Measurements from ENCODE around the gene FGF14.
"Not testable (repeated sequence)": the region's sequence is repeated elsewhere in the genome, so short reads cannot be mapped to it uniquely, and the experiment has no call there.

FGF14 gene

GRCh38 chr13:101841698-101842097 lies 560.1 kb downstream of the FGF14 start:
- 73% methylated on average over 1 of the region's 3 CpGs; no CpG with 5 or more reads in 1 of the 2 experiments for WGBS, 2 experiments (ENCODE audit: insufficient coverage in 2 of 2)
- Histone ChIP-seq H3K27ac (ENCODE audit: low read depth, low read length, severe bottlenecking) (no peak overlapping the region), H3K36me3 (ENCODE audit: control insufficient read depth, insufficient read depth, low read length) (no peaks in the 10 kb centered on the region), H3K9me3 (ENCODE audit: control insufficient read depth, low read length) (no peaks in the 10 kb centered on the region), H3K4me1 (ENCODE audit: control insufficient read depth, insufficient read depth, low read length, poor library complexity, severe bottlenecking) (peaks cover 6% of the 10 kb centered on the region), H3K4me3 (ENCODE audit: extremely low read depth, insufficient read depth, low read length, poor library complexity, severe bottlenecking) (no peak overlapping the region)

- WGBS, 2 experiments (ENCODE audit: insufficient coverage in 2 of 2), result 100% methylated on average over 1 of the region's 2 CpGs; no CpG with 5 or more reads in 1 of the 2 experiments
- no peaks in the 10 kb centered on the region for H3K36me3 ChIP-seq (ENCODE audit: control insufficient read depth, insufficient read depth, low read length)
- H3K9me3 ChIP-seq (ENCODE audit: control insufficient read depth, low read length), result no peaks in the 10 kb centered on the region
- no peaks in the 10 kb centered on the region for H3K4me1 ChIP-seq (ENCODE audit: control insufficient read depth, insufficient read depth, low read length, poor library complexity, severe bottlenecking)
- no peak overlapping the region for H3K4me3 ChIP-seq (ENCODE audit: extremely low read depth, insufficient read depth, low read length, poor library complexity, severe bottlenecking)
- H3K27ac ChIP-seq (ENCODE audit: low read depth, low read length, severe bottlenecking), result no peak overlapping the region
These were observed 563.5 kb downstream of the FGF14 start for GRCh38 chr13:101838323-101838722.

GRCh38 chr13:101837778-101838177 lies 564.1 kb downstream of the FGF14 start:
- 80 to 88% methylated on average over 3 to 4 of the region's 4 CpGs for WGBS, 2 experiments (ENCODE audit: insufficient coverage in 2 of 2)
- H3K4me1 ChIP-seq (ENCODE audit: control insufficient read depth, insufficient read depth, low read length, poor library complexity, severe bottlenecking); H3K36me3 ChIP-seq (ENCODE audit: control insufficient read depth, insufficient read depth, low read length); H3K27ac ChIP-seq (ENCODE audit: low read depth, low read length, severe bottlenecking); H3K9me3 ChIP-seq (ENCODE audit: control insufficient read depth, low read length); H3K4me3 ChIP-seq (ENCODE audit: extremely low read depth, insufficient read depth, low read length, poor library complexity, severe bottlenecking): not testable (repeated sequence)

- Histone ChIP-seq H3K4me3 (ENCODE audit: extremely low read depth, insufficient read depth, low read length, poor library complexity, severe bottlenecking) (no peak overlapping the region), H3K27ac (ENCODE audit: low read depth, low read length, severe bottlenecking) (no peak overlapping the region), H3K9me3 (ENCODE audit: control insufficient read depth, low read length) (no peaks in the 10 kb centered on the region), H3K36me3 (ENCODE audit: control insufficient read depth, insufficient read depth, low read length) (no peaks in the 10 kb centered on the region), H3K4me1 (ENCODE audit: control insufficient read depth, insufficient read depth, low read length, poor library complexity, severe bottlenecking) (no peaks in the 10 kb centered on the region)
- 67% methylated on average over 1 of the region's 2 CpGs; no CpG with 5 or more reads in 1 of the 2 experiments for WGBS, 2 experiments (ENCODE audit: insufficient coverage in 2 of 2)
These were observed 564.6 kb downstream of the FGF14 start for GRCh38 chr13:101837288-101837687.

- H3K36me3 ChIP-seq (ENCODE audit: control insufficient read depth, insufficient read depth, low read length), result no peaks in the 10 kb centered on the region
- no peak overlapping the region for H3K27ac ChIP-seq (ENCODE audit: low read depth, low read length, severe bottlenecking)
- no peak overlapping the region for H3K4me3 ChIP-seq (ENCODE audit: extremely low read depth, insufficient read depth, low read length, poor library complexity, severe bottlenecking)
- no peaks in the 10 kb centered on the region for H3K4me1 ChIP-seq (ENCODE audit: control insufficient read depth, insufficient read depth, low read length, poor library complexity, severe bottlenecking)
- H3K9me3 ChIP-seq (ENCODE audit: control insufficient read depth, low read length), result no peaks in the 10 kb centered on the region
These were observed 565.9 kb downstream of the FGF14 start for GRCh38 chr13:101835920-101836319.

- Histone ChIP-seq H3K27ac (ENCODE audit: low read depth, low read length, severe bottlenecking) (no peak overlapping the region), H3K4me3 (ENCODE audit: extremely low read depth, insufficient read depth, low read length, poor library complexity, severe bottlenecking) (no peak overlapping the region), H3K9me3 (ENCODE audit: control insufficient read depth, low read length) (no peaks in the 10 kb centered on the region), H3K36me3 (ENCODE audit: control insufficient read depth, insufficient read depth, low read length) (no peaks in the 10 kb centered on the region), H3K4me1 (ENCODE audit: control insufficient read depth, insufficient read depth, low read length, poor library complexity, severe bottlenecking) (no peaks in the 10 kb centered on the region)
- WGBS, 2 experiments (ENCODE audit: insufficient coverage in 2 of 2), result 85 to 100% methylated on average over 2 to 3 of the region's 3 CpGs
These were observed 568.2 kb downstream of the FGF14 start for GRCh38 chr13:101833671-101834070.

GRCh38 chr13:101830035-101830434 lies 571.8 kb downstream of the FGF14 start:
- Histone ChIP-seq H3K4me3 (ENCODE audit: extremely low read depth, insufficient read depth, low read length, poor library complexity, severe bottlenecking) (no peak overlapping the region), H3K9me3 (ENCODE audit: control insufficient read depth, low read length) (no peaks in the 10 kb centered on the region), H3K4me1 (ENCODE audit: control insufficient read depth, insufficient read depth, low read length, poor library complexity, severe bottlenecking) (no peaks in the 10 kb centered on the region), H3K27ac (ENCODE audit: low read depth, low read length, severe bottlenecking) (no peak overlapping the region), H3K36me3 (ENCODE audit: control insufficient read depth, insufficient read depth, low read length) (no peaks in the 10 kb centered on the region)
- no CpG with 5 or more reads among the region's 2 CpGs for WGBS, 2 experiments (ENCODE audit: insufficient coverage in 2 of 2)

- H3K4me1 ChIP-seq (ENCODE audit: control insufficient read depth, insufficient read depth, low read length, poor library complexity, severe bottlenecking), result no peaks in the 10 kb centered on the region
- H3K9me3 ChIP-seq (ENCODE audit: control insufficient read depth, low read length), result no peaks in the 10 kb centered on the region
- no CpG with 5 or more reads among the region's 2 CpGs for WGBS, 2 experiments (ENCODE audit: insufficient coverage in 2 of 2)
- H3K27ac ChIP-seq (ENCODE audit: low read depth, low read length, severe bottlenecking), result no peak overlapping the region
- no peaks in the 10 kb centered on the region for H3K36me3 ChIP-seq (ENCODE audit: control insufficient read depth, insufficient read depth, low read length)
- H3K4me3 ChIP-seq (ENCODE audit: extremely low read depth, insufficient read depth, low read length, poor library complexity, severe bottlenecking), result no peak overlapping the region
These were observed 572.4 kb downstream of the FGF14 start for GRCh38 chr13:101829484-101829883.

- Histone ChIP-seq H3K4me3 (ENCODE audit: extremely low read depth, insufficient read depth, low read length, poor library complexity, severe bottlenecking) (no peak overlapping the region), H3K27ac (ENCODE audit: low read depth, low read length, severe bottlenecking) (no peak overlapping the region)
- 88 to 100% methylated on average over 3 of the region's 4 CpGs for WGBS, 2 experiments (ENCODE audit: insufficient coverage in 2 of 2)
These were observed 573.7 kb downstream of the FGF14 start for GRCh38 chr13:101828119-101828518.

GRCh38 chr13:101817898-101818297 lies 584.0 kb downstream of the FGF14 start:
- no peaks in the 10 kb centered on the region for H3K36me3 ChIP-seq (ENCODE audit: control insufficient read depth, insufficient read depth, low read length)
- H3K27ac ChIP-seq (ENCODE audit: low read depth, low read length, severe bottlenecking), result no peak overlapping the region
- no peaks in the 10 kb centered on the region for H3K4me1 ChIP-seq (ENCODE audit: control insufficient read depth, insufficient read depth, low read length, poor library complexity, severe bottlenecking)
- no peak overlapping the region for H3K4me3 ChIP-seq (ENCODE audit: extremely low read depth, insufficient read depth, low read length, poor library complexity, severe bottlenecking)
- H3K9me3 ChIP-seq (ENCODE audit: control insufficient read depth, low read length), result no peaks in the 10 kb centered on the region
- WGBS, 2 experiments (ENCODE audit: insufficient coverage in 2 of 2), result 67 to 86% methylated on average over 1 of the region's 3 CpGs

More at GRCh38 chr13:101828119-101828518, 573.7 kb downstream of the FGF14 start:
- no peaks in the 10 kb centered on the region for H3K9me3 ChIP-seq (ENCODE audit: control insufficient read depth, low read length)
- no peaks in the 10 kb centered on the region for H3K36me3 ChIP-seq (ENCODE audit: control insufficient read depth, insufficient read depth, low read length)
- no peaks in the 10 kb centered on the region for H3K4me1 ChIP-seq (ENCODE audit: control insufficient read depth, insufficient read depth, low read length, poor library complexity, severe bottlenecking)

- H3K36me3 ChIP-seq (ENCODE audit: control insufficient read depth, insufficient read depth, low read length), result no peaks in the 10 kb centered on the region
- H3K27ac ChIP-seq (ENCODE audit: low read depth, low read length, severe bottlenecking), result no peak overlapping the region
- no peak overlapping the region for H3K4me3 ChIP-seq (ENCODE audit: extremely low read depth, insufficient read depth, low read length, poor library complexity, severe bottlenecking)
- no CpG with 5 or more reads among the region's 1 CpG for WGBS, 2 experiments (ENCODE audit: insufficient coverage in 2 of 2)
- no peaks in the 10 kb centered on the region for H3K4me1 ChIP-seq (ENCODE audit: control insufficient read depth, insufficient read depth, low read length, poor library complexity, severe bottlenecking)
- H3K9me3 ChIP-seq (ENCODE audit: control insufficient read depth, low read length), result no peaks in the 10 kb centered on the region
These were observed 590.0 kb downstream of the FGF14 start for GRCh38 chr13:101811881-101812280.
